Femur (tissue), 1 donor: Measurements from ENCODE around the gene SETD2.
"Not testable (repeated sequence)": the region's sequence is repeated elsewhere in the genome, so short reads cannot be mapped to it uniquely, and the experiment has no call there.

Experiments used
- DNase-seq: peaks from one replicate; pipeline ENCODE4 v3.0.0-alpha.2; 2017

The SETD2 gene, protein sequence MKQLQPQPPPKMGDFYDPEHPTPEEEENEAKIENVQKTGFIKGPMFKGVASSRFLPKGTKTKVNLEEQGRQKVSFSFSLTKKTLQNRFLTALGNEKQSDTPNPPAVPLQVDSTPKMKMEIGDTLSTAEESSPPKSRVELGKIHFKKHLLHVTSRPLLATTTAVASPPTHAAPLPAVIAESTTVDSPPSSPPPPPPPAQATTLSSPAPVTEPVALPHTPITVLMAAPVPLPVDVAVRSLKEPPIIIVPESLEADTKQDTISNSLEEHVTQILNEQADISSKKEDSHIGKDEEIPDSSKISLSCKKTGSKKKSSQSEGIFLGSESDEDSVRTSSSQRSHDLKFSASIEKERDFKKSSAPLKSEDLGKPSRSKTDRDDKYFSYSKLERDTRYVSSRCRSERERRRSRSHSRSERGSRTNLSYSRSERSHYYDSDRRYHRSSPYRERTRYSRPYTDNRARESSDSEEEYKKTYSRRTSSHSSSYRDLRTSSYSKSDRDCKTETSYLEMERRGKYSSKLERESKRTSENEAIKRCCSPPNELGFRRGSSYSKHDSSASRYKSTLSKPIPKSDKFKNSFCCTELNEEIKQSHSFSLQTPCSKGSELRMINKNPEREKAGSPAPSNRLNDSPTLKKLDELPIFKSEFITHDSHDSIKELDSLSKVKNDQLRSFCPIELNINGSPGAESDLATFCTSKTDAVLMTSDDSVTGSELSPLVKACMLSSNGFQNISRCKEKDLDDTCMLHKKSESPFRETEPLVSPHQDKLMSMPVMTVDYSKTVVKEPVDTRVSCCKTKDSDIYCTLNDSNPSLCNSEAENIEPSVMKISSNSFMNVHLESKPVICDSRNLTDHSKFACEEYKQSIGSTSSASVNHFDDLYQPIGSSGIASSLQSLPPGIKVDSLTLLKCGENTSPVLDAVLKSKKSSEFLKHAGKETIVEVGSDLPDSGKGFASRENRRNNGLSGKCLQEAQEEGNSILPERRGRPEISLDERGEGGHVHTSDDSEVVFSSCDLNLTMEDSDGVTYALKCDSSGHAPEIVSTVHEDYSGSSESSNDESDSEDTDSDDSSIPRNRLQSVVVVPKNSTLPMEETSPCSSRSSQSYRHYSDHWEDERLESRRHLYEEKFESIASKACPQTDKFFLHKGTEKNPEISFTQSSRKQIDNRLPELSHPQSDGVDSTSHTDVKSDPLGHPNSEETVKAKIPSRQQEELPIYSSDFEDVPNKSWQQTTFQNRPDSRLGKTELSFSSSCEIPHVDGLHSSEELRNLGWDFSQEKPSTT (N-terminal part only)

DNA sequence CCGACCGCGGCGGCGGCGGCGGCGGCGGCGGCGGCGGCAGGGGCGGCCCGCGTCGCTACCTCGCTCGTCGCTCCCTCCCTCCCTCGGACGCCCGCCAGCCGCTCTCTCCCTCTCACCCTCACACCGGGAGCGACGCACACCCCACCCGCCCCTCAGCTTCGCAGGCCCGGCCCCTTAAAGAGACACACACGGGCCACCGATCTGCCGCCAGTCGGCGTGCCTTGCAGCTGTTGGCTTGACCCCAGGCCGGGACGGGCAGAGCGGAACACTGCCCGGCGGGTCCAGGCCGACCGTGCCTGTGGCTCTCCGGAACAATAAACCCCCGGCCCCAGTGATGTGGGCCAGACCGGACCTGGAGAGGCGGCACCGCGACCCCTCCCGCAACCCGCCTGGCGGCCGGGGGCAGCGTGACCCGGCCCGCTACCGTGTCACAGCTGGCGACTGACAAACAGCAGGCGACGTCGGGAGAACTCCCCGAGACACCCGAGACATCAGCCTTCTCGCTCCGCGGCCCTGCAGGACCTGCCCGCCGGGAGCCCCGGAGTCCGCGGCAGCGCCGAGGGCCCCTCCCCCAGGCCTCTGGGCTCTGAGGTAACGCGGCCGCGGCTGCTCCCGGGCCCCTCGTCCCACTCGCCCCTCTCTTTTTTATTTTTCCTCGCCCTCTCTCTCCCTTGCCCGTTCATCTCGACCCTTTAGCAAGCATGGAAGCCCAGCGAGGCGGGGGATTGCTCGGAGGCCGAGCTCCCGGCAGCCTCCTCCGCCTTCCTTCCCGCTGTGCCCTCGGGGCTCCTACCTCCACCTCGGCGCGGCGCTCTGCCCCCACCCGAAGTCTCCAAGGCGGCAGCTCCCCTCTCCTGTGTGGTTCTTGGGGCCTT, at the start of gene SETD2:
Gene SETD2 (minus strand): TSS at position 107 of the 875 bp plus-strand sequence. CDS start 189 bp downstream, outside the sequence.
- DNase-seq = peak; percentile 96

DNA sequence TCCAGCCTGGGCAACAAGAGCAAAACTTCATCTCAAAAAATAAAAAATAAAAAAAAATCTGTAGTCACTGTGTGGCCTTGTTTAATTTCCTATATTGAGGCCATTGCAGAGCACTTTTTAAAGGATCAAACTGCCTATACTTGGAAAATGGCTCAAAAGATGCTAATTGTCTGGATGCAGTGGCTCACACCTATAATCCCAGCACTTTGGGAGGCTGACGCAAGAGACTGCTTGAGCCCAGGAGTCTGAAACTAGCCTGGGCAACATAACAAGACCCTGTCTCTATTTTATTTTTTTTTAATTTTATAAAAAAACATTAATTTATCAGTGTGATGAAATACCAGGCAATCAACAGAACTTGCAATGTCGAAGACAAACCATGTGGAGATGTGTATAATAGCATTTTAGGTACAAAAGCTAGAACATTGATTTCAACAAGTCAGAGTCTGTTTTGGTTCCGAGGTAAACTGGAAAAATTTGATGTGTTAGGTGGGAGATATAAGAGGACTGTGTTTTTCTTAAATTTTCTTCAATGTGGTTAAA, 47.0 kb upstream of the SETD2 start:
- DNase-seq = no peak

DNA sequence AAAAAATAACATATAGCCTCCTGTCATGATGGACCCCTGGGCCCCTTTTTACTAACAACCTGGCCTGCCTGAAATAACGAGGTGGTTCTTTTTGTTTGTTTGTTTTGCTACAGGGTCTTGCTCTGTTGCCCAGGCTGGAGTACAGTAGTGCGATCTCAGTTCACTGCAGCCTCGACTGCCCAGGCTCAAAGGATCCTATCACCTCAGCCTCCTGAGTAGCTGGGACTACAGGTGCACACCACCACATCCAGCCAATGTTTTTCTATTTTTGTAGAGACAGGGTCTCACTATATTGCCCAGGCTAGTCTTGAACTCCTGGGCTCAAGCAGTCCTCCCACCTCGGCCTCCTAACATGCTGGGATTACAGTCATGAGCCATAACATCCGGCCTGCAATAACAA, 42.1 kb upstream of the SETD2 start:
- DNase-seq = not testable (repeated sequence)

DNA sequence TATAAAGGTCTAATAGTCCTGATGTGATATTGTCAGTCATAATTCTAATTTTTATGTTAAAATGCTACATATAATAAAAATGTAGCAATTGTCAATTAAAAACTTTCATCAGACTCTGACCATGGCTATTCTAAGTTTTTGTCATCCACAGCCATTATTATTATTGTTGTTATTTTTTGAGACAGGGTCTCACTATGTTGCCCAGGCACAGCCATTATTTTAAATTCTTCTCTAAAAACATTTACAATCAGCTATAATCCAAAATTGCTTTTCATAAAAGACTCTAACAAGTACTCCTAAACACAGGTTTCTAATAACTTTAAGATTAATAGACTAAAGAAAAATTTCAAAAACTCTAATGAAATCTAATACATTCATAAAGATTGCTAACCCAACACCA, 41.0 kb upstream of the SETD2 start:
- no peak for DNase-seq

DNA sequence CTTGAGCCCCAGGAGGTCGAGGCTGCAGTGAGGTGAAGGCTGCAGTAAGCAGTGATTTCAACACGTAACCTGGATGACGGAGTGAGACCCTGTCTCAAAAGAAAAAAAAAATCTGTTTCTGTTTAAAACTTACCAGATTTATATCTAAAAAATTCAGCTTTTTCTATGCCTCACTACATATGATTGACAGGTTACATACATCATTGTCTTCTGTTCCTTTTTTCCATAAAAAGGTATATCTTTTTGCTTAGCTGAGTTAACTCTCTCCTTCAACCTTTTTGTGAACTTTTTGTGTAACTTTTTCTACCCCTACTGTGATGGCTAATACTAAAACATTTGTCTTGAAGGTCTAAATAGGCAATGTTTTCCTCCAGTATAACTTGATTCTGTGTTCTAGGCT, 38.6 kb upstream of the SETD2 start:
- DNase-seq = no peak

DNA sequence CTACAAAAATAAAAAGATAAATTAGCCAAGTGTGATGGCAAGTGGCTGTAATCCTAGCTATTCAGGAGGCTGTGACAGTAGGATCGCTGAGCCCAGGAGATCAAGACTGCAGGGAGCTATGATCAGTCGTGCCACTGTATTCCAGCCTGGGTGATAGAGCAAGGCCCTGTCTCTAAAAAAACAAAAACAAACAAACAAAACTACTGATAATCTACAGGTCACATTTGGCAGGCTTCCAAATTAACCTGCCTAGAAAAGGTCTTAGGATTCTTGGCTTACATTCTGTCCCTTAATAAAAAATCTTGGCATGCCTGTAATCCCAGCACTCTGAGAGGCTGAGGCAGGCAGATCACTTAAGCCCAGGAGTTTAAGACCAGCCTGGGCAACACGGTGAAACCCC, 33.4 kb upstream of the SETD2 start:
- DNase-seq = no peak

DNA sequence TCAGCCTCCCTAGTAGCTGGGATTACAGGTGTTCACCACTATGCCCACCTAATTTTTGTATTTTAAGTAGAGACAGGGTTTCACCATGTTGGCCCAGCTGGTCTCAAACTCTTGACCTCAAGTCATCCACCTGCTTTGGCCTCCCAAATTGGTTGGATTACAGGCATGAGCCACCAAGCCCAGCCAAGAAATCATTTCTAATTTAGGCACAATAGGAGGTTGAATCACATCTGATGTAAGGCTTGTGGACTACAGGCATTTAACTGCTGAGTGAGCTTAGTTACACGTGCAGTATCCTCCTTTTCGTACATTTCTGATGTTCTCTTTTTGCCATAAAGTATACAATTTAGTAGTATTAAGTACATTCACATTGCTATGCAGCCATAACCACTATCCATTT, 31.1 kb upstream of the SETD2 start:
- no peak for DNase-seq

DNA sequence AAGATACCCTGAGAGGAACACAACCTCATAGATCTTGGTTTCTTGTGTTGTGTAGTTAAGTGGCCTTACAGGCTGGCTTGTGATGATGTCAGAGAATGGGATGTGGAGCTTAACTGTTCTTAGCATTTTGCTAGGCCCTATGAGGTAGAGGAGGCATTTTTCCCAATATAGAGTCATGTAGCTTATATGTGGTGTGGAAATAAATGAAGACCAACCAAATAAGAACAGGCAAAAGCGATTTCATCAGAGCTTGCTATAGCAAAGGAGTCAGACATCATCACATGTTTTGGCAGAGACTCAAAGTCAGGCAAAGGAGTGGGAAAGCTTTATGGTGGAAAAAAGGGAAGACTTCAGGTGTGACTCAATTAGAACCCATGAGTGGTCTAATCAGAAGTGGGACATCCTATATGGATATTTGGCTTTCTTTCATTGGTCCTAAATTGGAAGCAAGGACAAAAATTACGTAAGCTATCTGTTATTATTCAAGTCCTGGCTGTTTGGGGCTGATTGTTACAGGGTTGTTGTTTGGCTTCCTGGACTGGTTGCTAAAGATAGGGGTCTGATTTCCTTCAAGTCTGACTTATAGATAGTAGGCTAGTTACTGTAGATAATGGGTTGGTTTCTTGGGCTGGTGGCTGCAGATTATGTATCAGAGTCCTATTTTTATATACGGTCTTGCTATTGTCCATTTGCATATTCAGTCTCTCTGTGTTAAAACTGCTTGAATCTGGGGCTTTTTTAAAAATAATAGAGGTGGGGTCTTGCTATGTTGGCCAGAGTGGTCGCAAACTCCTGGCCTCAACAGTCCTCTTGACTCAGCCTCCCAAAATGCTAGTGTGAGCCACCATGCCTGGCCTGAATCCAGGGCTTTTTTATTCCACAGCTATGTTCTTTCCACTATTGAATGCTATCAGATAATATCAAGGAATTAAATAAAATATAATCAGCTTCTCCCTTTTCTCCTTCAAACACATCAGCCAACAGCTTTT, 30.3 kb upstream of the SETD2 start:
- DNase-seq = no peak

DNA sequence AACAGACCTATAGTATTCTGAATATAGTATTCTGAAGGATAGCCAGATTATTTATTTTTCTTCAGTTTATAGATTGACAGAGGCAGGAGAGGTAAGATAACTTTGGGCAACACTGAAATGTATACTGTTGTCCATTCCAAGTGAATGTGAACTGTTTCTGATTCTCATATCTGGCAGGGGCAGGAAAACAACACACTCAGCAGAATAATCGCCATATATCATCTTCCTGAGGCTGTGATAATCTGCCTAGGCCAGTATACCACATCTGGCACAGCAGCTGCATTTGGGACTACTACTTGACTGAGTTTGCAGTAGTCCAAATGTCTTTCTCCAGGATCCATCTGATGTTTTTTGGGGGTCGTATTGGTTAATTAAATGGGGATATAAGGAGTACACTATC, 22.4 kb upstream of the SETD2 start:
- DNase-seq = no peak

DNA sequence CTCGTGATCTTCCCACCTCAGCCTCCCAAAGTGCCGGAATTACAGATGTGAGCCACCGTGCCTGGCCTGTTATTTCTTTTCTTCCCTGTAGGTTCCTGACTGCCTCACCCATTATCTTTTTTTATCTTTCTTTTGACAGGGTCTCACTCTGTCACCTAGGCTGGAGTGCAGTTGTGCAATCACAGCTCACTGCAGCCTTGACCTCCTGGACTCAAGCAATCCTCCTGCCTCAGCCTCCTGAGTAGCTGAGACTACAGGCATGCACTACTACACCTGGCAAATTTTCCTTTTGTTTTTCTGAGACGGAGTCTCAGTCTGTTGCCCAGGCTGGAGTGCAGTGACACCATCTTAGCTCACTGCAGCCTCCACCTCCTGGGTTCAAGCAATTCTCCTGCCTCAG, 17.8 kb upstream of the SETD2 start:
- not testable (repeated sequence) for DNase-seq

DNA sequence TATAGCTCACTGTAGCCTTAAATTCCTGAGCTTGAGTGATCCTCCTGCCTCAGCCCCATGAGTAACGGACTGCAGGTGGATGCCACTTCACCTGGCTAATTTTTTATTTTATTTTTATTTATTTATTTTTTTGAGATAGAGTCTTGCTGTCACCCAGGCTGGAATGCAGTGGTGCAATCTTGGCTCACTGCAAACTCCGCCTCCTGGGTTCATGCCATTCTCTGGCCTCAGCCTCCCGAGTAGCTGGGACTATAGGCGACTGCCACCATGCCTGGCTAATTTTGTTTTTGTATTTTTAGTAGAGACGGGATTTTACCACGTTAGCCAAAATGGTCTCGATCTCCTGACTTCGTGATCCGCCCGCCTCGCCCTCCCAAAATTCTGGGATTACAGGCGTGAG, 16.1 kb upstream of the SETD2 start:
- not testable (repeated sequence) for DNase-seq

DNA sequence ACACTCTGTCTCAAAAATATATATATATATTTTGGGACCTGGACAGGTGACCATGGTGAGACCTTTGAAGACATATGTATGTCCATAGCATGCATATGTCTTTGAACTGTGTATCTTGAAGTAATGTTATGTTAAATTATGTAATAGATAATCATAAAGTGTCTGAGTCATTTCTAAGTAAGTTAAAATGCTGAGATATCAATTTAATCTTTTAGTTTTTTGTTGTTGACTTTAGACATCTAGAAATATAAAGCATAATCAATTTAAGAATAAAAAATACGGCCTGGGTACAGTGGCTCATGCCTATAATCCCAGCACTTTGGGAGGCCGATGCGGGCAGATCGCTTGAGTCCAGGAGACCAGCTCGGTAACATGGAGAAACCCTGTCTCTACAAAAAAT, 12.7 kb upstream of the SETD2 start:
- DNase-seq = no peak

DNA sequence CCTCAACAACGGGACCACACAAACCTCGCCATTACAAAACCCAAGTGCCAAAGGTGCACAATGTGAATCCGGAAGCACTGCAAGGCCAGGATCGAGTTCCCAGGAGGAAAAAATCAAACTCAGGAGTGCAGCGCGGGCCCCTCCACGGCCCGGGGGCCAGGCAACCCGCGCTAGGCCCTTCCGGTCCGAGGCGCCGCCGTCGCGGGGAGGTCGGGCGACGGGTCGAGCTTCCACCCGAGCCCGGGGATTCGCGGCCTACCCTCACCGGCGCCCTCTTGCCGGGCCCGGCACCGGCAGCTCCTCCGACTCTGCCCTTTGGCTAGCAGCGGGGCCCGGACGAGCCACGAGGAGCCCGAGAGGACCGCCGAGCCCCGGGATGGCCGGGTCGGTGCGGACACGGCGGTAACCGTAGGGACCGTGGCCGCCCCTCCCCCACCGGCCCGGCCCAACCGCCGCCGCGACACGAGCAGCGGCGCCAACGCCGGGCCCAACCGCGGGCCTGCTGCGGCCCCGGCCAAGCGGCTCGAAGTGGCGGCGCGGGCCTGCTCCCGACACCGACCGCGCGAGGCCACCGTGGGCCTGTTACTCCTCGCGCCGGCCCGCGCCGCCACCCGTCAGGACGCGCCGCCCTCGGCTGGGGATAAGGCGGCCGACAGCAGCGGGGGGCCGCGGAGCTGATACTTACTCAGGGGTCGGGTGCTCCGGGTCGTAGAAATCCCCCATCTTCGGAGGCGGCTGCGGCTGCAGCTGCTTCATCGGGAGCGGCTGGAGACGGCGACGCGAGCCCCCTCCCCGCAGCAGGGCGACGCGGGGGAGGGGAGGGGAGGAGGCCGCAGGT, 525 bp downstream of the SETD2 start:
- DNase-seq = peak; percentile 55

DNA sequence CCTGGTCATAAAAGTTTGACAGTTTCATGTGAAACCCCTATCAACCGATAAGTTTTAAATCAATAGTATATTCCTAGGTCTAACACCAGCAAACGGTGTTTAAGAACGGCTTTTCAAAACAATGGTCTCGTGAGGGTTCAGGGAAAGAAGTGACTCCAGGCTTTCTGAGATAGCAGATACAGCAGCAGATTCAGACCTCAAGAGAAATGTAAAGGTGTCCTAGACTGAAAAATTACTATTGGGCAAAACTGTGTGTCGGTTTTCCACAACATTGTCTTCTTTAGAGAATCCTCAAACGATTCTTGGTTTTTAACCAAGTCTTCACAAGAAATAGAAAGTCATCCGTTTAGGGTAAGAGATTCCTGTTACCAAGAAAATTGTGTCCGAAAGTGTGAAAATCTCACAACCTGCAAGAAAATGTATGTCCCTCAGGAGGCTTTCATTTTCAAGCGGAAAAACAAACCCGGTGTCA, 1.2 kb downstream of the SETD2 start:
- DNase-seq = no peak

DNA sequence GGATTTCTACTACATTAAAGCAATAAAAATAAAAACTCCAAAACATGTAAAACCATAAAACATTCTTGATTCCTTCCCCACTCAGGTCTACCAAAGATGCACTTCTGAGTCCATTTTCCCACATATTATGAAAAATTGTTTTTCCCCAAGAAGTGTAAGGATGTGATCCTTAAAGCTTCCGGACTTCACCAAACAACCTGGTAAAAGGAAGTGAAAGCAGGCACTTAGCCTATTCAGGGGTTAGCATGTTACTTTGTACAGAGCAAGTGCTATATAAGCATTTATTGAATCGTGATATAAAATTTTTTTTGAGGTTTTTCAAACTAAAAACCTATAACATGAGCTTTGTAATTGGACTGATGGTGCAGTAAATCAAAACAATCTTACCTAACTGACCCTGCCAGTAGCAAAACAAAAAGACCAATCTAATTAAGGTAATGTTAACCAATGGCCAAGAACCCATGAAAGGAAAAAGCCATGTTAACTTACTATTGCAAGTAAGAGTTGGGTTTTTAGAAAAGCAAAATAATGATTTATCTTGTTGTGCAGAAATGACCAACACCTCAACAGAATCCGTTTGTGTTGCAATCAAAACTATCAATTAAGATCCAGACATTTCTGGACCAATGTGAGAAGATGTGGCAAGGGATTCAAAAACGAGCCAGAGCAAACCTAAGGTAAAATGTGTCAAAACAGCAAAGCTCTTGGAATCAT, 1.8 kb downstream of the SETD2 start:
- DNase-seq = no peak

DNA sequence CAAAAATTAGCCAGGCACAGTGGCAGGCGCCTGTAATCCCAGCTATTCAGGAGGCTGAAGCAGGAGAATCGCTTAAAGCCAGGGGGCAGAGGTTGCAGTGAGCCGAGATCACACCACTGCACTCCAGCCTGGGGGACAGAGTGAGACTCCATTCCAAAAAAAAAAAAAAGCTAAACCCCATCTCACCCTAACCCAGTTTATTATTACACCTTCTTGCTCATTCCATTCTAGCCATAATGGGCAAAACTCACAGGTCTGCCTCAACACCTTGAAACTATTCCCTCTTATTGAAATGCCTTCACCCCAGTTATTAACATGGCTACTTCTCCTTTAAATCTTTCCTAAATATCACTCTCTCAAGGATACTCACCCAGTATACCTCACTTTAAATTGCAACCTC, 4.1 kb downstream of the SETD2 start:
- no peak for DNase-seq

DNA sequence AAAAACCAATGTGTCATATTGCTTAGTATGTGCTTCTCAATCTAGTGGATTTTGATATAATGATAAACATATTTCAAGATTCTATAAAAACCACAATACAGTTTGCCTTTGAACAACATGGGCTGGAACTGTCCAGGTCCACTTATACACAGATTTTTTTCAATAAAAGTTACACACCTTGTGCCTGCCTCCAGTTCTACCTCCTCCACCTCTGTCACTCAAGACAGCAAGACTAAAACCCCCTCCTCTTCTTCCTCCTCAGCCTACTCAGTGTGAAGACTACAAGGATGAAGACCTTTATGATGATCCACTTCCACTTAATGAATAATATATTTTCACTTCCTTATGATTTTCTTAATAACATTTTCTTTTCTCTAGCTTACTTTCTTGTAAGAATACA, 5.7 kb downstream of the SETD2 start:
- DNase-seq = no peak

DNA sequence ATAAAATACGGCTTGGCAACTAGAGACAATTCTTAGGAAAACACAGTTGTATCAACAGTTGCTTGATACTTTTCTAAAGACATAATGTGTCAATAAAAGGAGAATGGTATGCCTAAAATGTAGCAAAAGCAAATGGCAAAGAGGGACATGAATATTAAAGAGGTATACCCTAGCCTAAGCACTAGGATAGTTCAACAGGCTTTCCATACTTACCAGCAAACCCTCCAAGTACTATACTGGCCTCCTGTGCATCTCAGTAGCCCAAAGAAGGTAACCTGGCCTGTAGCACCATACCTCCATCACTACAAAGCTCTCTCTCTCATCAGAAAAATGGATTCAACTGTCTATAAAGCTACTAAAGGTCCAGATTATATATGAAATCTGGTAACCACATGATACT, 7.5 kb downstream of the SETD2 start:
- no peak for DNase-seq

DNA sequence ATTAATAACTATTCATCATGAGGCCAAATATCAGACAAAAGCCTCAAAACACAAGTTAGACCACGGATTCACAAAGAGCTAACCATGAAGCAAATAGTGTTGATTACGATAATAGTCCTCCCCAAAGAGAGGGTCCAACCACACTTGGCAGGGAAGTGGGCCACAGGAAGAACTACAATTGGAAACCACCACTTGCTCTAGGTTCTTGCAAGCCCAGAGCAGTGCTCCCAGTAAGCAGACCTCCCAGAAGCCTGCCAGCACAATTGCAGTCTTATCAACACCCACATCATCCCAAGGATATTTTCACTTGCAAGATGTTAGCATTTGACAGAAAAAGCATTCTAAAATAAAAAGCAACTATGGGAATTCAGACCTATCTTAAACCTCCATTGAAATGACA, 11.3 kb downstream of the SETD2 start:
- DNase-seq = no peak
